ENCODE data around the gene BAIAP2L2. TPM values are rescaled to one million over a fixed set of nuclear protein-coding genes. Genes with fewer than 3 reads are reported as not detected.

The BAIAP2L2 gene
- total RNA-seq, 1 donor from 2014 or later = 0.77 TPM

DNA sequence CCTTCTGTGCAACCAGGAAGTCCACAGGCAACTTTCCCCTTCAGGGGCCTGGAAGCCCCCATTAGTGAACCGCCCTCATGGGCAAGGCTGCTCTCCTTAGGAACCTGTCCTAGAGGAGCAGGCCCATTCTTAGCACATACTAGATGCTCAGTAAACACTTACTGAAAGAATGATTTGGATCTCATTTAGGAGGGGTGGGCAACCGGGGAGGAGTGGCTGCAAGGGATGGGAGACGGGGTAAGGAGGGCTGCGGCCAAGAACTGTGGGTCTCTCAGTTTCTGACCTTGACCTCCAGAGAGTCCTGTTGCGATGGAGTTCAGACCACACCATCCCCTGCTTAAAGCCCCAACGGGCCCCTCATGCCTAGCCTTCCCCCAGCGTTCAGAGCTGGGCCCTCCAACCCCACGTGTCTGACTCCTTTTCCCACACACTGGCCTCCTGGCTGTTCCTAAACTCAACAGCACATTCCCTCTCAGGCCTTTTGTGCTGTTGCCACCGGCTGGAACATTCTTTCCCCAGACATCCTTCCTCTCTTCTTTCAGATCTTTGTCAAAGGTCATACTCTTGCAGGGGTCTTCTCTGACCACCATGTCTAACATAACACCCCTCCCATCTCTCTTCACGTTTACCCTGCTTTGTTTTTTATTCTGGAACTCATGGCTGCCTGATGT is 74.0 kb downstream of the BAIAP2L2 start:
- peak overlapping the region; percentile 24 for H3K4me3 Mint-ChIP-seq (ENCODE audit: unreplicated experiment)
- peaks cover 12% of the 10 kb centered on the region for H3K4me1 Mint-ChIP-seq (ENCODE audit: unreplicated experiment)
- no peak for DNase-seq (ENCODE audit: low spot score)
- H3K9me3 Mint-ChIP-seq (ENCODE audit: unreplicated experiment) = no peaks in the 10 kb centered on the region
- no peaks in the 10 kb centered on the region for H3K36me3 Mint-ChIP-seq (ENCODE audit: low read depth, unreplicated experiment)
- H3K27ac Mint-ChIP-seq (ENCODE audit: unreplicated experiment) = peak overlapping the region; percentile 22
- TF ChIP-seq, protein P1, sequence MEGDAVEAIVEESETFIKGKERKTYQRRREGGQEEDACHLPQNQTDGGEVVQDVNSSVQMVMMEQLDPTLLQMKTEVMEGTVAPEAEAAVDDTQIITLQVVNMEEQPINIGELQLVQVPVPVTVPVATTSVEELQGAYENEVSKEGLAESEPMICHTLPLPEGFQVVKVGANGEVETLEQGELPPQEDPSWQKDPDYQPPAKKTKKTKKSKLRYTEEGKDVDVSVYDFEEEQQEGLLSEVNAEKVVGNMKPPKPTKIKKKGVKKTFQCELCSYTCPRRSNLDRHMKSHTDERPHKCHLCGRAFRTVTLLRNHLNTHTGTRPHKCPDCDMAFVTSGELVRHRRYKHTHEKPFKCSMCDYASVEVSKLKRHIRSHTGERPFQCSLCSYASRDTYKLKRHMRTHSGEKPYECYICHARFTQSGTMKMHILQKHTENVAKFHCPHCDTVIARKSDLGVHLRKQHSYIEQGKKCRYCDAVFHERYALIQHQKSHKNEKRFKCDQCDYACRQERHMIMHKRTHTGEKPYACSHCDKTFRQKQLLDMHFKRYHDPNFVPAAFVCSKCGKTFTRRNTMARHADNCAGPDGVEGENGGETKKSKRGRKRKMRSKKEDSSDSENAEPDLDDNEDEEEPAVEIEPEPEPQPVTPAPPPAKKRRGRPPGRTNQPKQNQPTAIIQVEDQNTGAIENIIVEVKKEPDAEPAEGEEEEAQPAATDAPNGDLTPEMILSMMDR (IDR thresholded peaks at IDR 0.05; ENCODE audit: unreplicated experiment) = no peak
- peaks cover 16% of the 10 kb centered on the region for H3K27me3 Mint-ChIP-seq (ENCODE audit: unreplicated experiment)

- Mint-ChIP-seq H3K9me3 (ENCODE audit: unreplicated experiment) (no peaks in the 10 kb centered on the region), H3K4me3 (ENCODE audit: unreplicated experiment) (no peak overlapping the region), H3K36me3 (ENCODE audit: low read depth, unreplicated experiment) (no peaks in the 10 kb centered on the region), H3K27me3 (ENCODE audit: unreplicated experiment) (peaks cover 16% of the 10 kb centered on the region), H3K27ac (ENCODE audit: unreplicated experiment) (no peak overlapping the region), H3K4me1 (ENCODE audit: unreplicated experiment) (peaks cover 12% of the 10 kb centered on the region)
- no peak for DNase-seq (ENCODE audit: low spot score)
- TF ChIP-seq, protein P1 (IDR thresholded peaks at IDR 0.05; ENCODE audit: unreplicated experiment) = no peak
Measured at GRCh38 chr22:38035530-38035885, 75.0 kb downstream of the BAIAP2L2 start.

Other genes with a start within 250 kb of the BAIAP2L2 start
- 124 TPM for gene MICALL1, start 204.4 kb downstream of the BAIAP2L2 start, total RNA-seq (ENCODE audit: unreplicated experiment)
- 0.54 TPM for gene C22orf23, start 157.1 kb downstream of the BAIAP2L2 start, total RNA-seq (ENCODE audit: unreplicated experiment)
- gene POLR2F, start 157.0 kb downstream of the BAIAP2L2 start, total RNA-seq (ENCODE audit: unreplicated experiment) = 58.9 TPM
- 0.08 TPM for gene SOX10, start 126.1 kb downstream of the BAIAP2L2 start, total RNA-seq (ENCODE audit: unreplicated experiment)
- gene PICK1, start 53.3 kb downstream of the BAIAP2L2 start, total RNA-seq (ENCODE audit: unreplicated experiment) = 24.1 TPM
- gene SLC16A8, start 26.5 kb downstream of the BAIAP2L2 start, total RNA-seq (ENCODE audit: unreplicated experiment) = not detected
- 22.5 TPM for gene PLA2G6, start 71.1 kb upstream of the BAIAP2L2 start, total RNA-seq (ENCODE audit: unreplicated experiment)
- gene MAFF, start 91.3 kb upstream of the BAIAP2L2 start, total RNA-seq (ENCODE audit: unreplicated experiment) = 3.5 TPM
- gene TMEM184B, start 162.3 kb upstream of the BAIAP2L2 start, total RNA-seq (ENCODE audit: unreplicated experiment) = 59.8 TPM
- 144 TPM for gene CSNK1E, start 206.7 kb upstream of the BAIAP2L2 start, total RNA-seq (ENCODE audit: unreplicated experiment)